GM08714 (cell line): Measurements from ENCODE around the gene SPOP.

Experiments used
- H3K4me3 ChIP-seq: fragments of 200-500 bp; sonication (Bioruptor generic); 2 replicates; pipeline ENCODE4 v1.5.1; 2014; ENCODE audit warnings: mild to moderate bottlenecking, low read length, inconsistent platforms
- ZNF274 ChIP-seq: IDR thresholded peaks from 2 replicates; pipeline ENCODE4 v1.6.1; 2012; ENCODE audit warnings: mild to moderate bottlenecking, low read depth, low read length

Gene SPOP

GRCh38 chr17:49707246-49707607 is 29.3 kb upstream of the SPOP start:
- peak overlapping the region; percentile 93 for H3K4me3 ChIP-seq
- no peak for TF ChIP-seq ZNF274

GRCh38 chr17:49705254-49705653 is 27.4 kb upstream of the SPOP start:
- H3K4me3 ChIP-seq = no peak overlapping the region
- no peak for TF ChIP-seq ZNF274

- TF ChIP-seq ZNF274 = no peak
These were observed 25.8 kb upstream of the SPOP start for GRCh38 chr17:49703557-49704277.

DNA sequence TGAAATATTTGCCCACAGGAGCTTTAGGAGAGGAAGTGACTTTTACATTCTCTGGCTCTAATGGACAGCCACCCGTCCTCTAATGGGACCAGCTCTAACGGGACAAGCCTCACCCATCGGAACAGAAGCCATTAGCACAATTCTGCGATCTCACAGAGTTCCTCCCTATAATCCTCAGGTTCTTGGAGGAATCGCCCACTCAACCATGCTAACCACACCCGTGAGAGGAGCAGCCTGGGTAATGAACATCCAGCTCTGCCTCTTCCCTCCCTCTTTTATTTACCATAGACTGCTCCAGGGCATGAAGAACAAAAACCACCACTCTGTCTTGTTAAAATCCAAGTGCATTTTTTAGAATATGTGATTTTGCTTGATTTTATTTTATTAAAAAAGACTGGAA is 23.1 kb upstream of the SPOP start:
- no peak for TF ChIP-seq ZNF274
- no peak overlapping the region for H3K4me3 ChIP-seq

More at GRCh38 chr17:49703557-49704277, 25.8 kb upstream of the SPOP start:
- H3K4me3 ChIP-seq = no peak overlapping the region

DNA sequence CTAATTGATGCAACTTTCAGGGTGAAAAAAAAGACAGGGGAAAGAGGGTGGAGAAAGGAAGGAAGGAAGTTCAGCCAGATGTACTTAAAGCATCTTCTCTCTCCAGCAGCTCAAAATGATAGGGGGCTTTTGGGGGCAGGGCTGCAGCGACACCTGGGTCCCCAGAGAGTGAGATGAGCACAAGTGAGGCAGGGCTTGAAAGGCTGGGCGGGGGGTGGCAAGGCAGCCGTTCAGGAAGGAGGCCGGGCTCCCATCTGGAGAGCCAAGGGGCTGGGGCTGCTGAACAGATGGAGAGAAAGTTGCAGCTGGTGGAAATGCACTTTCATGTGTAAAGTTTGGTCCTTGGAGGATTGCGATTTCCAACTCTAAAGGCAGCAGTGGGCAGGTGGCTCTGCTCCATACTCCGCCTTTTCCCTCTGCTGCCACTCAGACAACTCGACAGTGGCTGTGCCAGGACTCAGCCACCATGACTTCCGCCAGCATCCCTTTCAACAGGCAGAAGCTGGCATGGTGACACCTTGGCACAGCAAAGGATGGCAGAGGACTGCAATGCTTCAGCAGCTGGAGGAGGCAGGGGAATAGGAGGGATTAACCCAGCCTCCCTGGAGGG is 22.2 kb upstream of the SPOP start:
- no peak for TF ChIP-seq ZNF274
- no peak overlapping the region for H3K4me3 ChIP-seq

GRCh38 chr17:49698005-49698404 is 20.1 kb upstream of the SPOP start:
- no peak for TF ChIP-seq ZNF274
- no peak overlapping the region for H3K4me3 ChIP-seq

GRCh38 chr17:49696233-49696761 is 18.4 kb upstream of the SPOP start:
- no peak for TF ChIP-seq ZNF274
- no peak overlapping the region for H3K4me3 ChIP-seq

GRCh38 chr17:49695698-49696232 is 17.9 kb upstream of the SPOP start:
- no peak overlapping the region for H3K4me3 ChIP-seq
- TF ChIP-seq ZNF274 = no peak

DNA sequence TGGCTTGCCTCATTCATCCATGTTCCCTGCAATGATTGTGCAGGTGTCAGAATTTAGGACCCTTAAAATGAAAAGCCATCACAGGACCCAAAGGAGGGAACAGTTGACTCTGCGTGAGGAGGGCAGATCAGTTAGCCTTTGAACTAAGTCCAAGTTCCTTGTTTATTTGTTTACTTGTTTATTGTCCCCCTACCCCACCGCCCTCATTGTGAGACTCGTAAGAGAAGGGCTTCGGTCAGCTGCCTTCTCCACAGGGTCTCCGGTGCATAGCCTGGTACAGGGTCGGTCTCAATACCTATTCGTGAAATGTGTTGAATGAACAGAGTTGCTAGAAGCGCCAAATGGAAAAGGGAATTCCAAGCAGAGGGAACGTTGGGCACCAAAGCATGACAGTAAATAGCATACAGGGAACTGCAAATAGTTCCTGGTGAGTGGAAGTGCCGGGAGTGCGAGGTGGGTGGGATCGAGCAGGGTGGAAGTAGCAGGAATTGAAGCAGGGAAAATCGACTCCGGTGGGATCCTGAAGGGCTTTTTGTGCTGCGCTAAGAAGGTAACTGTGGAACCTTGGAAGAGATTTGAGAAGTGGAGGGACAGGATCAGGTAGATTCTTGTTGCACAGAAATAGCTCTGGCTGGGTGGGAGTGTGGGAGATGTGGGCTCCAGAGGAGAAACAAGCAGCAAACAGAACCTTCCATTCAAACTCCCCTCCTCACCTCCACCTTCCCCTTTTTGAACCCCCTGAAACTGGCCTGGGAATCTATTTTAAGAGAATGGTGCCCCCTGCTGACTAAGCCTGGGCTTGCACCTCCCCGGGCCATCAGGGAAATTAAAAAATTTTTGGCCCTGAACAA is 17.2 kb upstream of the SPOP start:
- TF ChIP-seq ZNF274 = no peak
- no peak overlapping the region for H3K4me3 ChIP-seq

DNA sequence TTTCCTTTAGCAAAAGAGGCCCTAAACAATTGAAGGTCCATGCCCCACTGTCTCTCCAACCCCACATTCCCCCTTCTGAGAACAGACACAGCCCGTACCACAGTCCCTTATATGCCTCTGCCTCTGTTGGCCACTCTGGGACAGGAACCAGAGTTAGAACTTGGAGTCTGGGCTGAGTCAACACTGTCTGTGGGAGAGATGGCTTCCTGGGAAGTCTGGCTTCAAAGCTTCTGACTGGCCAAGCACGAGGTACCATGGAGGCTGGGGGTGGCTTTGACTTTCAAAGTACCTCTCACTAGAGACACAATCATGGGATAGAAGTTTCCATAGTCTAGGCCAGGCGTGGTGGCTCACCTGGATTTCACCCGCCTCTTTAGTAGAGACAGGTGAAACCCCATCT is 14.9 kb upstream of the SPOP start:
- H3K4me3 ChIP-seq = no peak overlapping the region
- no peak for TF ChIP-seq ZNF274

GRCh38 chr17:49691677-49692191 is 13.8 kb upstream of the SPOP start:
- H3K4me3 ChIP-seq = no peak overlapping the region
- no peak for TF ChIP-seq ZNF274

- TF ChIP-seq ZNF274 = no peak
- no peak overlapping the region for H3K4me3 ChIP-seq
These were observed 13.3 kb upstream of the SPOP start for GRCh38 chr17:49691086-49691676.

GRCh38 chr17:49690256-49690655 is 12.4 kb upstream of the SPOP start:
- no peak overlapping the region for H3K4me3 ChIP-seq
- TF ChIP-seq ZNF274 = no peak

DNA sequence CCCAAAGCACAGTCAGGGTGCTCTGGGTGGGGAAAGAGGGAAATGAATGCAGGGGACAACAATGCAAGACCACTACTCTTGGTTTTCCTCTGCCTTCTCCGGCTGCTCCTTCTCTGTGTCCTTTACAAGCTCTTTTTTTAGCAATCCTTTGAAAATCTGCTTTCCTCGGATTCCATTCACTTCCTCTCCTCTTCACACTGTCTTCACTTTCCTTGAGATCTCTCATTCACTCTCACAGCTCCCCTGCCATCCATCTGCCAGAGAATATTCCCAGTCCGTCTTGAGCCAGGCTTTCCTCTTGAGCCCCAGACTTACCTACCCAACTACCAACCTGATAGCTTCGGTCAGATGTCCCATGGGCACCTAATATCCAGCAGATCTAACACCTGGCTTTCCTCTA is 11.0 kb upstream of the SPOP start:
- no peak overlapping the region for H3K4me3 ChIP-seq
- no peak for TF ChIP-seq ZNF274
